Trophoblast cell (in vitro differentiated cells and primary cell): ENCODE measurements around the gene SLC44A2.

Source experiments
- DNase-seq, 2 donors: peaks; one replicate each; pipeline ENCODE4 v3.0.0-alpha.2; 2016
- H2AFZ ChIP-seq: 2 replicates; pipeline ENCODE4 v1.6.1; 2013; ENCODE audit warnings: low read length, moderate library complexity, mild to moderate bottlenecking; ENCODE audit not compliant: insufficient read depth, poor library complexity
- H2AK5ac ChIP-seq: 2 replicates; pipeline ENCODE4 v1.6.1; 2013; ENCODE audit warnings: mild to moderate bottlenecking, low read length
- H2BK120ac ChIP-seq: 2 replicates; pipeline ENCODE4 v1.6.1; 2013; ENCODE audit warnings: low read length, mild to moderate bottlenecking, moderate library complexity; ENCODE audit not compliant: insufficient read depth, poor library complexity
- H2BK12ac ChIP-seq: 2 replicates; pipeline ENCODE4 v1.6.1; 2013; ENCODE audit warnings: mild to moderate bottlenecking, low read length, moderate library complexity
- H2BK5ac ChIP-seq: 2 replicates; pipeline ENCODE4 v1.6.1; 2013; ENCODE audit warnings: low read length, low read depth, moderate library complexity, mild to moderate bottlenecking; ENCODE audit not compliant: poor library complexity
- H3K14ac ChIP-seq: 2 replicates; pipeline ENCODE4 v1.6.1; 2013; ENCODE audit warnings: mild to moderate bottlenecking, low read length
- H3K18ac ChIP-seq: 2 replicates; pipeline ENCODE4 v1.6.1; 2013; ENCODE audit warnings: mild to moderate bottlenecking, low read length
- H3K23ac ChIP-seq: 2 replicates; pipeline ENCODE4 v1.6.1; 2013; ENCODE audit warnings: low read length
- H3K27ac ChIP-seq: 2 replicates; pipeline ENCODE4 v1.5.1; 2013; ENCODE audit warnings: low read depth, mild to moderate bottlenecking, inconsistent platforms, low read length, moderate library complexity
- H3K27me3 ChIP-seq: 2 replicates; pipeline ENCODE4 v1.6.1; 2013; ENCODE audit warnings: inconsistent platforms, mild to moderate bottlenecking, low read length, moderate library complexity; ENCODE audit not compliant: insufficient read depth
- H3K36me3 ChIP-seq, 2 experiments: 1 replicate in 1 of 2; 2 replicates in 1 of 2; pipeline ENCODE4 v1.6.1; 2013; ENCODE audit warnings: low read length in 2 of 2, mild to moderate bottlenecking in 2 of 2, moderate library complexity in 1 of 2; ENCODE audit not compliant: insufficient read depth in 2 of 2, control insufficient read depth in 1 of 2
- H3K4ac ChIP-seq: 2 replicates; pipeline ENCODE4 v1.6.1; 2013; ENCODE audit warnings: low read depth, mild to moderate bottlenecking, low read length, moderate library complexity
- H3K4me1 ChIP-seq, 2 experiments: 1 replicate in 1 of 2; 2 replicates in 1 of 2; pipeline ENCODE4 v1.6.1; 2013; ENCODE audit warnings: low read length in 2 of 2, mild to moderate bottlenecking in 2 of 2, moderate library complexity in 1 of 2; ENCODE audit not compliant: insufficient read depth in 2 of 2, control insufficient read depth in 1 of 2
- H3K4me2 ChIP-seq: 2 replicates; pipeline ENCODE4 v1.6.1; 2013; ENCODE audit warnings: inconsistent platforms, mild to moderate bottlenecking, low read length, moderate library complexity
- H3K4me3 ChIP-seq: 2 replicates; pipeline ENCODE4 v1.5.1; 2013; ENCODE audit warnings: mild to moderate bottlenecking, low read depth, low read length, inconsistent platforms
- H3K79me1 ChIP-seq: one replicate; pipeline ENCODE4 v1.6.1; 2013; ENCODE audit warnings: low read length
- H3K79me2 ChIP-seq: 2 replicates; pipeline ENCODE4 v1.6.1; 2013; ENCODE audit warnings: low read length, mild to moderate bottlenecking; ENCODE audit not compliant: control insufficient read depth, insufficient read depth, poor library complexity
- H3K9ac ChIP-seq: 2 replicates; pipeline ENCODE4 v1.6.1; 2013; ENCODE audit warnings: mild to moderate bottlenecking, low read length
- H3K9me3 ChIP-seq: 2 replicates; pipeline ENCODE4 v1.6.1; 2013; ENCODE audit warnings: low read depth, mild to moderate bottlenecking, control low read depth, inconsistent platforms, low read length; ENCODE audit not compliant: insufficient read depth
- H4K12ac ChIP-seq: 2 replicates; pipeline ENCODE4 v1.6.1; 2013; ENCODE audit warnings: low read depth, mild to moderate bottlenecking, low read length, moderate library complexity
- H4K8ac ChIP-seq: 2 replicates; pipeline ENCODE4 v1.6.1; 2013; ENCODE audit warnings: low read depth, mild to moderate bottlenecking, low read length, moderate library complexity
- H4K91ac ChIP-seq: one replicate; pipeline ENCODE4 v1.6.1; 2013; ENCODE audit warnings: low read depth, mild to moderate bottlenecking, low read length, moderate library complexity
- WGBS: extraction: QIAGEN DNeasy Blood & Tissue Kit; methylation state at CpG from one replicate; pipeline ENCODE4 v1.1.7; 2013; ENCODE audit warnings: missing lambda C conversion rate; ENCODE audit not compliant: insufficient read length, insufficient coverage; ENCODE audit errors: extremely low coverage; 5-methylcytosine and 5-hydroxymethylcytosine counted together

Gene SLC44A2

GRCh38 chr19:10611907-10612306, 13.4 kb upstream of the SLC44A2 start:
- no CpG with 5 or more reads among the region's 5 CpGs for WGBS
- Histone ChIP-seq H3K27ac (no peak overlapping the region), H4K12ac (no peak overlapping the region)

GRCh38 chr19:10612499-10613119, 12.7 kb upstream of the SLC44A2 start:
- H2BK12ac ChIP-seq = no peak overlapping the region
- no peak overlapping the region for H3K23ac ChIP-seq
- H3K14ac ChIP-seq = no peak overlapping the region
- H3K4ac ChIP-seq = no peak overlapping the region
- no peak overlapping the region for H3K18ac ChIP-seq
- H3K79me1 ChIP-seq = peaks cover 5% of the 10 kb centered on the region
- H2AFZ ChIP-seq = no peak overlapping the region
- H2BK120ac ChIP-seq = no peak overlapping the region
- H4K12ac ChIP-seq = no peak overlapping the region
- H2AK5ac ChIP-seq = no peak overlapping the region
- no peaks in the 10 kb centered on the region for H3K79me2 ChIP-seq
- WGBS = no CpG with 5 or more reads among the region's 15 CpGs
- no peaks in the 10 kb centered on the region for H3K9me3 ChIP-seq
- DNase-seq = no peak
- no peak overlapping the region for H3K4me2 ChIP-seq
- no peak overlapping the region for H3K4me3 ChIP-seq
- no peak overlapping the region for H4K91ac ChIP-seq
- no peak overlapping the region for H3K9ac ChIP-seq
- no peak overlapping the region for H3K27ac ChIP-seq
- H3K27me3 ChIP-seq = no peaks in the 10 kb centered on the region
- H4K8ac ChIP-seq = no peak overlapping the region
- peaks cover 2 to 6% of the 10 kb centered on the region in 2 experiments for H3K36me3 ChIP-seq
- no peak overlapping the region for H2BK5ac ChIP-seq
- peaks cover 6 to 7% of the 10 kb centered on the region in 2 experiments for H3K4me1 ChIP-seq

More at GRCh38 chr19:10611907-10612306, 13.4 kb upstream of the SLC44A2 start:
- no peak overlapping the region for H2BK5ac ChIP-seq
- H3K79me2 ChIP-seq = no peaks in the 10 kb centered on the region
- H3K9ac ChIP-seq = no peak overlapping the region
- no peak overlapping the region for H2BK120ac ChIP-seq
- no peak overlapping the region for H4K91ac ChIP-seq
- H3K4me2 ChIP-seq = no peak overlapping the region
- H3K18ac ChIP-seq = no peak overlapping the region
- H3K4me3 ChIP-seq = no peak overlapping the region
- no peaks in the 10 kb centered on the region for H3K9me3 ChIP-seq
- H3K4me1 ChIP-seq = peaks cover 0 to 1% of the 10 kb centered on the region in 2 experiments
- H3K36me3 ChIP-seq = peaks cover 4 to 6% of the 10 kb centered on the region in 2 experiments
- no peak overlapping the region for H2AK5ac ChIP-seq
- no peak overlapping the region for H2BK12ac ChIP-seq
- H4K8ac ChIP-seq = no peak overlapping the region
- no peaks in the 10 kb centered on the region for H3K79me1 ChIP-seq
- no peak overlapping the region for H3K14ac ChIP-seq
- no peak for DNase-seq
- no peak overlapping the region for H3K4ac ChIP-seq
- no peaks in the 10 kb centered on the region for H3K27me3 ChIP-seq
- no peak overlapping the region for H3K23ac ChIP-seq
- no peak overlapping the region for H2AFZ ChIP-seq

- no peak overlapping the region for H3K23ac ChIP-seq
Measured at GRCh38 chr19:10615429-10616023, 9.8 kb upstream of the SLC44A2 start.

GRCh38 chr19:10617409-10618121, 7.8 kb upstream of the SLC44A2 start:
- no CpG with 5 or more reads among the region's 15 CpGs for WGBS
- Histone ChIP-seq H4K8ac (no peak overlapping the region), H2BK12ac (peak overlapping the region; percentile 25), H3K18ac (peak overlapping the region; percentile 12), H3K27ac (peak overlapping the region; percentile 79), H2BK5ac (peak overlapping the region; percentile 5), H3K79me2 (no peaks in the 10 kb centered on the region), H4K91ac (peak overlapping the region; percentile 53), H3K27me3 (no peaks in the 10 kb centered on the region), H3K9me3 (no peaks in the 10 kb centered on the region), H2BK120ac (peak overlapping the region; percentile 15), H3K4me1 (peaks cover 15 to 16% of the 10 kb centered on the region in 2 experiments), H3K36me3 (peaks cover 2 to 7% of the 10 kb centered on the region in 2 experiments), H2AFZ (no peak overlapping the region), H3K14ac (peak overlapping the region; percentile 28), H3K4ac (no peak overlapping the region), H2AK5ac (no peak overlapping the region), H3K9ac (no peak overlapping the region), H3K23ac (no peak overlapping the region), H3K79me1 (peaks cover 13% of the 10 kb centered on the region), H4K12ac (no peak overlapping the region), H3K4me2 (peak overlapping the region; percentile 3), H3K4me3 (no peak overlapping the region)
- DNase-seq = peak; percentile 92 to 97

More at GRCh38 chr19:10615429-10616023, 9.8 kb upstream of the SLC44A2 start:
- H3K18ac ChIP-seq = no peak overlapping the region
- no peak overlapping the region for H2BK12ac ChIP-seq
- H3K9me3 ChIP-seq = no peaks in the 10 kb centered on the region
- peak overlapping the region; percentile 31 for H4K91ac ChIP-seq
- no peak for DNase-seq
- H3K79me2 ChIP-seq = no peaks in the 10 kb centered on the region
- H4K8ac ChIP-seq = no peak overlapping the region
- H2AFZ ChIP-seq = no peak overlapping the region
- no peak overlapping the region for H3K9ac ChIP-seq
- H2BK120ac ChIP-seq = no peak overlapping the region
- H4K12ac ChIP-seq = no peak overlapping the region
- H3K14ac ChIP-seq = no peak overlapping the region
- no peak overlapping the region for H3K27ac ChIP-seq
- peaks cover 2 to 8% of the 10 kb centered on the region in 2 experiments for H3K36me3 ChIP-seq
- H3K4ac ChIP-seq = no peak overlapping the region
- no CpG with 5 or more reads among the region's 14 CpGs for WGBS
- H3K4me2 ChIP-seq = no peak overlapping the region
- no peak overlapping the region for H2BK5ac ChIP-seq
- no peak overlapping the region for H2AK5ac ChIP-seq
- peaks cover 11% of the 10 kb centered on the region for H3K79me1 ChIP-seq
- H3K4me3 ChIP-seq = no peak overlapping the region
- peaks cover 10 to 11% of the 10 kb centered on the region in 2 experiments for H3K4me1 ChIP-seq
- H3K27me3 ChIP-seq = no peaks in the 10 kb centered on the region
